ENCODE results near the gene CST1.
"Not testable (repeated sequence)": the region's sequence is repeated elsewhere in the genome, so short reads cannot be mapped to it uniquely, and the experiment has no call there.

CST1 gene

DNA sequence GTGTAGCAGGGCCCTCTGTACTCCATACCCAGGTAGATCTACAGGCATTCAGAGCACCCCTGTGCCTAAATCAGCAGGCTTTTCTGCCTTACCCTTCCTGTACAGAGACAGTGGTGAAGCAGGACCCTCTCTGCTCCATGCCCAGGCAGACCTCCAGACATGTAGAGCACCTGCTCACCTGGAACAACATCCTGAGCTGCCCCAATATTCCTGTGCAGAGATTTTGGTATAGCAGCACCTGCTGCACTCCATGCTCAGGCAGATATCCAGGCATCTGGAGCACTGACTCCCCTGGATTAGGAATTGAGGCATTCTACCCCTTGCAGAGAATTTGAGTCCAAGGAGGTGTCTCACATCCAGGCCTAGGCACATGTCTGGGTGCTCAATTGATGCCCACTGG is 12.6 kb upstream of the CST1 start:
- no peak for TF ChIP-seq Cebpa-rat (IDR thresholded peaks at IDR 0.05)
- no peak overlapping the region for H3K4me2 ChIP-seq
- H3K27ac ChIP-seq, result no peak overlapping the region
- H3K36me3 ChIP-seq, result no peaks in the 10 kb centered on the region
- H3K4me1 ChIP-seq, result no peaks in the 10 kb centered on the region
- no peak overlapping the region for H3K9ac ChIP-seq
- no peaks in the 10 kb centered on the region for H3K9me3 ChIP-seq (replicated peaks in 1 of 11)
- H3K27me3 ChIP-seq, result no peaks in the 10 kb centered on the region
- H3K4me3 ChIP-seq, result no peak overlapping the region
- no peaks in the 10 kb centered on the region for H4K20me1 ChIP-seq

DNA sequence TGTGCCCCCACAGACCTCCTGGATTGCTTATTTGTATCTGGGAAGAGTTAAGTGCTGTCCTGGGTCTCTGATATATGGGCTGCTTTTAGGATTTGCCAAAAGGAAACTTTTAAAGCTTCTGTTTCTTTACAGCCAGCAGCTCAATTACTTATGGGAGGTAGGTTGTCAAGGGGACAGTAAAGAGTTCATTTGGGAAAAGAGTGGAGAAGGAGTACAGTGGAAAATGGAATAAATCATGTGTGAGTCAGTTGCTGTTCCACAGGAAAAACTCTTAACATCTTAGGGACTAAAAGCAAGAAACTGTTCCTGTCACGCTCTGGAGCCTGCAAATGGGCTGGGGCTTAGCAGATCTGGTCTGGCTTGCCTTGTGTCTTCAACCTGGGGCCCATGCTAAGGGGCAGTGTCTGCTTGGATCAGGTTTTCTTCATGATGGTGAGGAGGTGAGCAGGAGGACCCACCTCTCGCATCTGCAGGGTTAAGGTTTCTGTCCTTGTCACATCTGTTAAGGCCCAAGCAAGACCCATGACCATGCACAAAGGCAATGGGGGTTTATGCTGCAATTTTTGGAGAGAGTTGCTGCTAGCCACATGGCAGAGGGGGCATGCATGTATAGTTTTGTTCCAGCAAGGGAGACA is 8.7 kb upstream of the CST1 start:
- H3K36me3 ChIP-seq, result no peaks in the 10 kb centered on the region
- no peak overlapping the region for H3K9ac ChIP-seq
- TF ChIP-seq Cebpa-rat (IDR thresholded peaks at IDR 0.05), result no peak
- no peaks in the 10 kb centered on the region for H3K27me3 ChIP-seq
- H3K27ac ChIP-seq, result no peak overlapping the region
- no peaks in the 10 kb centered on the region for H4K20me1 ChIP-seq
- no peaks in the 10 kb centered on the region for H3K9me3 ChIP-seq (replicated peaks in 1 of 11)
- H3K4me3 ChIP-seq, result no peak overlapping the region
- no peak overlapping the region for H3K4me2 ChIP-seq
- peaks cover 0 to 13% (median 4%) of the 10 kb centered on the region in 10 experiments; a peak in 9 of 20 replicates for H3K4me1 ChIP-seq

DNA sequence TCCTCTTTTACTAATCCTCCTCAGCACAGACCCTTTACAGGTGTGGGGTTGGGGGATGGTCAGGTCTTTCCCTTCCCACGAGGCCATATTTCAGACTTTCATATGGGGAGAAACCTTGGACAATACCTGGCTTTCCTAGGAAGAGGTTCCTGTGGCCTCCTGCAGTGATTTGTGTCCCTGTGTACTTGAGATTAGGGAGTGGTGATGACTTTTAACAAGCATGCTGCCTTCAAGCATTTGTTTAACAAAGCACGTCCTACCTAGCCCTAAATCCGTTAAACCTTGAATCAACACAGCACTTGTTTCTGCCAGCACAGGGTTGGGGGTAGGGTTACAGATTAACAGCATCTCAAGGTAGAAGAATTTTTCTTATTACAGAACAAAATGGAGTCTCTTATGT is 6.1 kb upstream of the CST1 start:
- peaks cover 0 to 14% (median 4%) of the 10 kb centered on the region in 10 experiments; a peak in 9 of 20 replicates for H3K4me1 ChIP-seq
- not testable (repeated sequence) for H3K9ac ChIP-seq; H3K4me3 ChIP-seq; H3K27ac ChIP-seq; H3K9me3 ChIP-seq (replicated peaks in 1 of 11); H3K27me3 ChIP-seq; H4K20me1 ChIP-seq; H3K36me3 ChIP-seq; H3K4me2 ChIP-seq

DNA sequence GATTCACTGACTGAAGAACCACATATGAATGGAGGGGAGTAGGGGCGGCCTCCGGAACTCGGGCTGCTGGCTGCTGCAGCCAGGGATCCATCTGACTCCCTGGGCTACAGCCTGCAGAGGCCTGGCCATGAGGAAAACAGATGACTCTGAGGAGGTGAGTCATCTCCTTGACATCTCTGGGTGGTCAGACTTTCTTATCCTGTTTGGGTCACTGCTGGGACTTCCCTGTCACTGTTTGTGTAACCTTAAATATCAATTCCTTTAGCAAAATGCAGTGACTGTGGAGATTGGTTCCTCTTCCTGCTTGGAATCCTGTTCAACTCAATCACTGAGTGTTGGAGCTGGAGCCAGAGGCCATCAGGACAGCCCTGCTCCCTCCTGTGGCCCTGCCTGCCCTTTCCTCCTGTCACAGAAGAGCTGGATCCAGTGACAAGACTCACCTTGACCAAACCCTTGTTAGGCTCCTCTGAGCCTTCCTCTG is 4.4 kb upstream of the CST1 start:
- peak overlapping the region in 2 of 11 experiments; percentile 38 to 60; a peak in 3 of 22 replicates for H3K27ac ChIP-seq
- not testable (repeated sequence) for H3K9me3 ChIP-seq (replicated peaks in 1 of 11); H3K27me3 ChIP-seq; H4K20me1 ChIP-seq; H3K4me3 ChIP-seq; H3K36me3 ChIP-seq
- peaks cover 0 to 14% (median 4%) of the 10 kb centered on the region in 10 experiments; a peak in 9 of 20 replicates for H3K4me1 ChIP-seq
- peak overlapping the region in 1 of 11 experiments; percentile 38; a peak in 1 of 22 replicates for H3K9ac ChIP-seq
- peak overlapping the region in 5 of 11 experiments; percentile 30 to 65 (median 51); a peak in 10 of 22 replicates for H3K4me2 ChIP-seq

DNA sequence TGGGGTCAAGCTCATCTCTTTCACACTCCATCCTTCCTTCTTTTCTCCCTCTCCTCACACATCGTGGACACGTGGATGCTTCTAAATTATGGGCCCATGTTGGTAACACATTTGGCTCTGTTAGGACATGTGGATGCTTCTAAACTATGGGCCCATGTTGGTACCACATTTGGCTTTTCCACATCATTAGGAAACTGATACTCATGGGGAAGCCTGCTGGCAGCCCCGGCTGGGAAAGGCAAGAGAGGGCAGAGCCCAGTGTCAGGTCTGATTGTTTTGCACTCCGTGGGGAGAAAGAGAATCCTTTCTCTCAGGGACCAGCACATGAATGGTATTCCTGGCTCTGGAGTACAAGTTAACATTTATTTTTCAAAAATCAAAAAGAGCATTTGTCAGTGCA is 4.0 kb upstream of the CST1 start:
- Histone ChIP-seq H3K27ac (no peak overlapping the region), H3K27me3 (no peaks in the 10 kb centered on the region), H3K36me3 (no peaks in the 10 kb centered on the region), H3K4me1 (peaks cover 0 to 14% (median 6%) of the 10 kb centered on the region in 10 experiments; a peak in 11 of 20 replicates), H3K9ac (no peak overlapping the region), H3K9me3 (replicated peaks in 1 of 11) (no peaks in the 10 kb centered on the region), H3K4me2 (peak overlapping the region in 5 of 11 experiments; percentile 30 to 65 (median 51); a peak in 9 of 22 replicates), H3K4me3 (no peak overlapping the region), H4K20me1 (no peaks in the 10 kb centered on the region)
- no peak for TF ChIP-seq Cebpa-rat (IDR thresholded peaks at IDR 0.05)

DNA sequence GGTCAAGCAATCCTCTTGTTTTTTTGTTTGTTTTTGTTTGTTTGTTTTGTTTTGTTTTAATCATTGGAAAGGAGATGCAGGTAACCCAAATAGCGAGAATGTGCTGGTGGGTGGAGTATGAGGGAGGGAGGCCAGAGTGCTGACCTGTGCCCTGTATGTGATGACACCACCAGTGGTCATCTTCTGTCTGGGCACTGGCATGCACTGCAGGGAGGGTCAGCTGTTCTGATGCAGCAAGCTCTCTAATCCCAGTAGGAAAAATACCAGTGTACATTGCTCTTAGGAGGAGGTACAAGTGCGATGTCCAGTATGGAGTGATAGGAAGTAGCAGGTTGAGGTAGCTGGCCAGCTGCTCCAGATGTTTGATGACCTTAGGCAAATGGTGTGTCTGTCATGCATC is 2.9 kb upstream of the CST1 start:
- H3K9ac ChIP-seq, result no peak overlapping the region
- H3K4me1 ChIP-seq, result peaks cover 0 to 14% (median 8%) of the 10 kb centered on the region in 10 experiments; a peak in 11 of 20 replicates
- TF ChIP-seq Cebpa-rat (IDR thresholded peaks at IDR 0.05), result no peak
- no peaks in the 10 kb centered on the region for H3K36me3 ChIP-seq
- no peaks in the 10 kb centered on the region for H4K20me1 ChIP-seq
- no peak overlapping the region for H3K27ac ChIP-seq
- H3K9me3 ChIP-seq (replicated peaks in 1 of 11), result no peaks in the 10 kb centered on the region
- H3K27me3 ChIP-seq, result no peaks in the 10 kb centered on the region
- H3K4me3 ChIP-seq, result no peak overlapping the region
- no peak overlapping the region for H3K4me2 ChIP-seq

DNA sequence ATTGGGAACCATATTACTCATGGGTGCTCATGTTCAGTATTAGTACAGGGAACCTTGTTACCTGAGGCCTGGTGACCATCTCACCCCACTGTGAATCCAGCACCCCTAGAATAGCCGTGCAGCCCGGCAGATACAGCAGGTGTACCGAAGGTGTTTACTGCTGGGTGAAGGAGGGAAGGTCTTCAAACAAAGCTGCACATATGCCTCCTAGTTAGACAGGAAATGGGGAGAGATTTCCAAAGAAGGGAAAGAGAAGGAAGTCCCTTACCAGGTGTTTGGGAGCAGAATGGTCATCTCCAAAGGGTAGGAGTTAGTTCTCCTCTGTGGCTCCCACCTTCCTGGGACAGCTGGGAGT is 2.4 kb upstream of the CST1 start:
- H3K36me3 ChIP-seq, result no peaks in the 10 kb centered on the region
- H3K27ac ChIP-seq, result no peak overlapping the region
- H3K4me3 ChIP-seq, result no peak overlapping the region
- no peaks in the 10 kb centered on the region for H4K20me1 ChIP-seq
- no peaks in the 10 kb centered on the region for H3K27me3 ChIP-seq
- no peak for TF ChIP-seq Cebpa-rat (IDR thresholded peaks at IDR 0.05)
- peaks cover 0 to 14% (median 8%) of the 10 kb centered on the region in 10 experiments; a peak in 11 of 20 replicates for H3K4me1 ChIP-seq
- H3K4me2 ChIP-seq, result no peak overlapping the region
- no peaks in the 10 kb centered on the region for H3K9me3 ChIP-seq (replicated peaks in 1 of 11)
- H3K9ac ChIP-seq, result no peak overlapping the region

DNA sequence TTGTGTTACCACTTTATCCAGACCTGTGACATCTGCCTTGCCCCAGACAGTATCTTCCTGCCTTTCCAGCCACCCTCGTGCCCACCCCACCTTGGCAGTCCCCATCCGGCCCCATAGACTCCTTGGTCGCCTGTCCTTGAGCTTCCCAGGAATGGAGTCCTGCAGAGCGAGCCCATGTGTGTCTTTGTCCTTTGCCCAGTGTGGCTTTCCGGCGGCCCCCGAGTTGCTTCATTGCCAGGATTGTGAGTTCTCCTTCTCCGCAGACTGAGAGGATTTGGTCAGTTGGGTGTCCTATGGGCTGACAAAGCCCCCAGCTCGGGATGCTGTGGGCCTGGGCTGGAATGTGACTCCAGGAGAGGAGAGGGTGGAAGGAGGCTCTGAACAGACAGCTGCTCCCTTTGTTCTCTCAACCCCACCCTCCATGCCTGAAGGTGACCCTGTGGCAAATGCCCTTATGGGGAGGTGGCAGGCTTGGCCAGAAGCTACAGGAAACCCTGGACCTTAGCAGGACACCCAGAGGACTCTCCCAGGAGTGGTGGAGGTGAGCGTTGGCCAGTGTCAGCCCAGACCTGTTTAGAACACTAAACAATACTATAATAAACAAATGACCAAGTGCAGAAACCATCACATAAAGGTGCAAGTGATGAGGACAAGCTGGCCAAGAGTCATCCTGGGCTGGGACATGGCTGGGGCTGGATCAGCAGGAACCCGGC is 1.9 kb upstream of the CST1 start:
- Histone ChIP-seq H3K27me3 (no peaks in the 10 kb centered on the region), H3K4me2 (no peak overlapping the region), H3K36me3 (no peaks in the 10 kb centered on the region), H3K4me3 (no peak overlapping the region), H4K20me1 (no peaks in the 10 kb centered on the region), H3K27ac (no peak overlapping the region), H3K9ac (no peak overlapping the region), H3K4me1 (peaks cover 0 to 14% (median 8%) of the 10 kb centered on the region in 10 experiments; a peak in 11 of 20 replicates), H3K9me3 (replicated peaks in 1 of 11) (no peaks in the 10 kb centered on the region)
- no peak for TF ChIP-seq Cebpa-rat (IDR thresholded peaks at IDR 0.05)

DNA sequence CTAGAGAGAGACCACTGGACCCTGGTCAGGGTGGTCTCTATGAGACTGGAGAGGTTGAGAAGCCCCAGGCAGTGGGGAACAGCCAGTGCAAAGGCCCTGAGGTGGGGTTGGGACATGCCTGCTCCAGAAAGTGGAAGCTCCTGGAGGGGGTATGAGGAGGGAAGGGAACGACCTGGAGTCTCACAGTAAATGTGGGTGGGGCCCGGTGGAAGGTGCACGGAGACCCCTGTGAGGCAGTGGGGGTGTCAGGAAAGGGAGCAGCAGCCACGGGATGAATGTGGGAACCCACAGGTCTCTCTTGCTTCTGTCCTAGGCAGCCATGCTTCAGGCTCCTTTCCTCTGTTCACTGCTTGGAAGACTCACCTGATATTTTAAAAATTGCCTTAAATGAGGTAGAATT is 1.3 kb upstream of the CST1 start:
- no peak overlapping the region for H3K9ac ChIP-seq
- no peak overlapping the region for H3K27ac ChIP-seq
- H3K4me3 ChIP-seq, result no peak overlapping the region
- TF ChIP-seq Cebpa-rat (IDR thresholded peaks at IDR 0.05), result no peak
- H3K9me3 ChIP-seq (replicated peaks in 1 of 11), result no peaks in the 10 kb centered on the region
- no peaks in the 10 kb centered on the region for H3K36me3 ChIP-seq
- H3K4me2 ChIP-seq, result no peak overlapping the region
- no peaks in the 10 kb centered on the region for H4K20me1 ChIP-seq
- H3K27me3 ChIP-seq, result no peaks in the 10 kb centered on the region
- peaks cover 0 to 14% (median 8%) of the 10 kb centered on the region in 10 experiments; a peak in 11 of 20 replicates for H3K4me1 ChIP-seq

DNA sequence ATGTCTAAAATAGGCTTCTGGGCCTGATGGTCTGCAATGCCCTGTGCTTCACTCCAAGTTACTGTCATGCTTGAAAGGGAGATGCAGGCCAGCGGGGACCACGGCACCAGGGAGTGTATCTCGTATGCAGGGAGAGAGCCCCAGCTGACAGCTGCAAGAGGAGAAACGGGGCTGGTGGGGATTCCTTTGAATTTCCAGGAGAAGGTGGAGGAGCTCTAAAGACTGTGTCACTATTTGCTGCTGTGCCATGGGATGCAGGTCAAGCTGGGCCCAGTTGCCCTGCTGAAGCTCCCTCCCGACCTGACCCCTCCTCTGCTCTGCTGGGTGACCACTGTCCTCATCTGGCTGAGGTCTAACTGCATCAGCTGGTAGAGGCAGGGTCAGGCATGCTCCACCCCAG is 989 bp downstream of the CST1 start:
- TF ChIP-seq Cebpa-rat (IDR thresholded peaks at IDR 0.05), result no peak
- H3K4me1 ChIP-seq, result peaks cover 0 to 7% (median 3%) of the 10 kb centered on the region in 10 experiments; a peak in 9 of 20 replicates

DNA sequence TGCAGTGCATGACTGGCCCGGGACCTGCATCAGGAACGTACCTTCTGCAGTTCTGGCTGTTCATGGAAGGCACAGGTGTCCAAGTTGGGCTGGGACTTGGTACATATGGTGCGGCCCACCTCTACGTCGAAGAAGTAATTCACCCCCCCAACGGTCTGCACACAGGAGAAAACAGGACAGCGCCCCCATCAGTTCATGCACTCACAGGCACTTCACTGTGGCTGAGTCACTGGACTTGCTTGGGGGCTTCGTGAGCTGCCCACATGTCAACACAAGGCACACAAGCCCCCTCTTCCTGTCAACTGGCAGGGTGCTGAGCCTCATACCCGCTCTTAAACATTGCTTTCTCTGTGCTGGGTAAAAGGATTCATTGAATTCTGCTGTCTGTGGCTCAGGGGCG is 1.8 kb downstream of the CST1 start:
- not testable (repeated sequence) for H3K4me3 ChIP-seq; H3K36me3 ChIP-seq; H3K4me2 ChIP-seq; H3K9ac ChIP-seq; H4K20me1 ChIP-seq; H3K27ac ChIP-seq; H3K27me3 ChIP-seq; H3K9me3 ChIP-seq (replicated peaks in 1 of 11); H3K4me1 ChIP-seq

More for the DNA sequence above, 989 bp downstream of the CST1 start:
- Histone ChIP-seq H3K4me2 (no peak overlapping the region), H4K20me1 (no peaks in the 10 kb centered on the region), H3K27me3 (no peaks in the 10 kb centered on the region), H3K36me3 (no peaks in the 10 kb centered on the region), H3K27ac (no peak overlapping the region), H3K4me3 (no peak overlapping the region), H3K9me3 (replicated peaks in 1 of 11) (no peaks in the 10 kb centered on the region), H3K9ac (no peak overlapping the region)

DNA sequence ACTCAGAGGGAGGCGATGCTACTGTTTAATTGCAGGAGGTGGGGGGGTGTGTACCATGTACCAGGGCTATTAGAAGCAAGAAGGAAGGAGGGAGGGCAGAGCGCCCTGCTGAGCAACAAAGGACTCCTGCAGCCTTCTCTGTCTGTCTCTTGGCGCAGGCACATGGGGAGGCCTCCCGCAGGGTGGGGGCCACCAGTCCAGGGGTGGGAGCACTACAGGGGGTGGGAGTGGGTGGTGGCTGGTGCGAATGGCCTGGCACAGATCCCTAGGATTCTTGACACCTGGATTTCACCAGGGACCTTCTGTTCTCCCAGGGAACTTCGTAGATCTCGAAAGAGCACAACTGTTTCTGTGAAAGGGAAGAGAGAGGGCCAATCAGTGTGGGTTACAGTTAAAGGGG is 3.2 kb downstream of the CST1 start:
- H3K4me3 ChIP-seq; H3K9me3 ChIP-seq (replicated peaks in 1 of 11); H3K9ac ChIP-seq; H4K20me1 ChIP-seq; H3K4me2 ChIP-seq; H3K4me1 ChIP-seq; H3K27ac ChIP-seq; H3K27me3 ChIP-seq; H3K36me3 ChIP-seq: not testable (repeated sequence)

DNA sequence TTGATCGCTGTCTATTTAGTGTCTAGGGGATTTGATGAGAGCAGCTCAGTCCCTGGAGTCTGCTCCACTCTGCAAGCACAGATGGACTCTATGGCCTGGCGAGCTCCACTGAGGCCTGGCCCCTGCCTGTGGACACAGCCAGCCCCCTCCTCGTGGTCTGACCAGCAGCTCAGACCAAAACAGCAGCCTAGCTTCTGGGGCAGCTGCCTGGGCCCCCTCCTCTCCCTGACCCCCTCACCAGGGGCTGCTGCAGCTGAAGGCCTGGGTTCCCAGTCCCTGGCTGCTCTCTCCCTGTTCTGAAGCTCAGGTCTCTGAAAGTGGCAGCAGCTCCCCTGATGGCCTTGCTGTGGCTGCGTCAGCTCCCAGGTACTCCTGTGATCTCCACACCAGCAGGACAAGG is 3.6 kb downstream of the CST1 start:
- not testable (repeated sequence) for H3K4me3 ChIP-seq; H3K4me2 ChIP-seq; H3K9me3 ChIP-seq (replicated peaks in 1 of 11); H3K9ac ChIP-seq; H3K4me1 ChIP-seq; H3K36me3 ChIP-seq; H3K27me3 ChIP-seq; H4K20me1 ChIP-seq; H3K27ac ChIP-seq
